RWPE1 (cell line): ENCODE measurements around the gene NYNRIN.

Experiments used
- CTCF ChIA-PET: fragments of 350-600 bp; sonication (Branson Sonifier 250); formaldehyde crosslinking; extraction: SDS; loops from one replicate; lab custom pipeline; 2021; lab: Yijun Ruan, JAX
- POLR2A ChIA-PET: fragments of 400-600 bp; formaldehyde crosslinking; extraction: SDS; loops from one replicate; lab custom pipeline; 2020; ENCODE audit warnings: antibody characterized with exemption; ENCODE audit not compliant: low non-redundant PET; lab: Yijun Ruan, JAX
- DNase-seq: peaks from one replicate; pipeline ENCODE4 v3.0.0; 2012; ENCODE audit warnings: low spot score
- H3K27ac ChIP-seq: fragments of 450-650 bp; 2 replicates; pipeline ENCODE4 v1.5.1; 2017
- CTCF ChIP-seq: fragments of 450-650 bp; conservative IDR thresholded peaks from 2 replicates; pipeline ENCODE4 v1.5.1; 2017; ENCODE audit warnings: low read depth, mild to moderate bottlenecking

NYNRIN gene

GRCh38 chr14:24463017-24463883 is 64.4 kb downstream of the NYNRIN start:
- ChIA-PET POLR2A (no interaction called here), CTCF (no interaction called here)
- H3K27ac ChIP-seq = no peak overlapping the region
- no peak for TF ChIP-seq CTCF
- no peak for DNase-seq

GRCh38 chr14:24463884-24464785 is 65.3 kb downstream of the NYNRIN start:
- no peak overlapping the region for H3K27ac ChIP-seq
- TF ChIP-seq CTCF = no peak
- CTCF ChIA-PET = interaction anchor here (0.6 kb wide), 1 partner anchor 137 kb away, joined by 4 read pairs; no protein-coding TSS in a partner anchor
- POLR2A ChIA-PET = no interaction called here
- DNase-seq = no peak

- ChIA-PET CTCF (interaction anchor here (0.6 kb wide), 1 partner anchor 216 kb away, joined by 5 read pairs; no protein-coding TSS in a partner anchor), POLR2A (no interaction called here)
- H3K27ac ChIP-seq = no peak overlapping the region
- DNase-seq = no peak
- TF ChIP-seq CTCF = no peak
These were observed 66.6 kb downstream of the NYNRIN start for GRCh38 chr14:24465368-24465767.

GRCh38 chr14:24465805-24466204 is 67.0 kb downstream of the NYNRIN start:
- CTCF ChIA-PET = interaction anchor here (0.6 kb wide), 1 partner anchor 216 kb away, joined by 5 read pairs; no protein-coding TSS in a partner anchor
- no peak overlapping the region for H3K27ac ChIP-seq
- no peak for TF ChIP-seq CTCF
- POLR2A ChIA-PET = no interaction called here
- no peak for DNase-seq
